Peyer's patch (tissue), 4 donors: ENCODE data around the gene HIPK4.

Source experiments
- POLR2A ChIP-seq, 2 donors: fragments of 450-650 bp; IDR thresholded peaks; one replicate each; pipeline ENCODE4 v1.5.1; 2017; ENCODE audit warnings: antibody characterized with exemption in 2 of 2, mild to moderate bottlenecking in 2 of 2, moderate library complexity in 2 of 2
- TF ChIP-seq, protein P1 (sequence below), 6 experiments: fragments of 450-650 bp in 4 of 6; fragments of 200-600 bp in 2 of 6; sonication (generic) in 1 of 6; IDR thresholded peaks; one replicate each; pipeline ENCODE4 v1.5.1; 2017 to 2019; ENCODE audit warnings: antibody characterized with exemption in 6 of 6, mild to moderate bottlenecking in 3 of 6, moderate library complexity in 1 of 6

DNA sequence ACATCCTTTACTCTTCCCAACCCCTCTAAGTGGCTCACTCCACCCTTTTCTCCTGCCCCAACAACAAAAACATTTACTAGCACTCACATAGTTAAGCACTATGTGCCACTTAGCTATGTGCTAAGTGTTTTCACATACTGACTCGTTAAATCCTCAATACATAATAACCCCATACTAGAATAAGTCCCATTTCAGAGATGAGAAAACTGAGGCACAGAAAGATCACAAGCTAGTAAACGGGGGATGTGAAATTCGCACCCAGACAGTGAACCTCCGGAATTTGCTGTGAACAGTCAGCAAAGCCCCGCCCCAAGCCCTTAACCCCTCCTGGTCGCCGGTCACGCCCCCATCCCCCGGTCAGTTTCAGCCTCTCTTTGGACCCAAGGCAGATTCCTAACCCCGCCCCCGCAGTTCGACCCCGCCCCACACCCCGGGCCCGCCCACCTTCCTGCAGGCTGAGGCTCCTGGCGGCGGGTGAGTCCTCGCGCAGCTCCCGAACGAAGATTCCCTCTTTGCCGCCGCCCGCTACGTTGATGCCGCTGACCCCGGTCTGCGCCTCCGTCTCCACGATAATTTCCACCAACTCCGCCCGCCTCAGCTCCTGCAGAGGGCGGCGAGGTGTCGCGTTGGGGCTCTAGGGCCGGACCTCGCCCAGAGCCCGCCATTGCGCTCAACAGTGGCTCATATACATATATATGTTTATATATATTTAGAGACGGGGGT, 13.4 kb upstream of the HIPK4 start:
- TF ChIP-seq, protein P1, sequence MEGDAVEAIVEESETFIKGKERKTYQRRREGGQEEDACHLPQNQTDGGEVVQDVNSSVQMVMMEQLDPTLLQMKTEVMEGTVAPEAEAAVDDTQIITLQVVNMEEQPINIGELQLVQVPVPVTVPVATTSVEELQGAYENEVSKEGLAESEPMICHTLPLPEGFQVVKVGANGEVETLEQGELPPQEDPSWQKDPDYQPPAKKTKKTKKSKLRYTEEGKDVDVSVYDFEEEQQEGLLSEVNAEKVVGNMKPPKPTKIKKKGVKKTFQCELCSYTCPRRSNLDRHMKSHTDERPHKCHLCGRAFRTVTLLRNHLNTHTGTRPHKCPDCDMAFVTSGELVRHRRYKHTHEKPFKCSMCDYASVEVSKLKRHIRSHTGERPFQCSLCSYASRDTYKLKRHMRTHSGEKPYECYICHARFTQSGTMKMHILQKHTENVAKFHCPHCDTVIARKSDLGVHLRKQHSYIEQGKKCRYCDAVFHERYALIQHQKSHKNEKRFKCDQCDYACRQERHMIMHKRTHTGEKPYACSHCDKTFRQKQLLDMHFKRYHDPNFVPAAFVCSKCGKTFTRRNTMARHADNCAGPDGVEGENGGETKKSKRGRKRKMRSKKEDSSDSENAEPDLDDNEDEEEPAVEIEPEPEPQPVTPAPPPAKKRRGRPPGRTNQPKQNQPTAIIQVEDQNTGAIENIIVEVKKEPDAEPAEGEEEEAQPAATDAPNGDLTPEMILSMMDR (IDR thresholded peaks at IDR 0.05): peak in 4 of 6 experiments; percentile 8 to 27 (median 14)
- TF ChIP-seq POLR2A (IDR thresholded peaks at IDR 0.05): peak in 1 of 2 donors; percentile 33
